ENCODE measurements around the gene LDHB.
"Not testable (repeated sequence)": the region's sequence is repeated elsewhere in the genome, so short reads cannot be mapped to it uniquely, and the experiment has no call there.

Gene LDHB

DNA sequence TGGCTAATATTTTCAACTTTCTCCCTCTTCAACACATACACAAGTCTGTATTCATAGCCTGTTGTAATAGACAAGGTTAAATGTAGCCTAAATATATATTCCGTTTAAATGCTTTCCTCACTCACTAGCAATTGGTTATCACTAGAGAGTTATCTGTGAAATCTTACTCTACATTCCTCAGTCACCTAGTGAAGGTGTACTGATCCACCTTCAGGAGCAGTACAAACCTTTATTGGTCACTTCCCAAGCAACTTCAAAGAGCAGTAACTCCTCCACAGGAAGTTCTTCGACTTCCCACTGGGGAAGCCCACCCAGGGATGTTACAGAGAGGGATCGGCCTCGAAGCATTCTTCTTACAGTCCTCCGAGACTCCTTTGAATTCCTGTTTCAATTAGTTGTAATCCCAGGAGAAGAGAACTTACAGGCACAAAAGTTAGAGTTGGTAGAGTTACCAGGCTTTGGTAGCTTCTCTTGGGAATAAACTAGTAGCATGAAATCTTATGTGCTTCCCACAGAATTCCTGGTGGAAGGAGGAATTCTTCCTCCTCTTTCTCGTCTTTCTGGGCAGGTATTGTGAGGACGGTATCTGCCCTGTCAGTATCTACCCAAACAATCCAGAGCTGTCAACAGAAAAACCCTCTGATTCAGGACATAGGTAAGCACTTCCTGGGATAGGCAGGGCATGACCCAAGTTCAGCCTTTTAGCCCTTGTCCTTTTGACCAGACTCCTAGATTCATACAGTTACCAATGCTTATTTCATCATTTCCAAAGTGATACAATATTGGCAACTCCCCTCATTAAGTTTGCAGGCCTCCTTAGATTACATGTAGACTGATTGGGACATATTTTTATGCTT is 53.2 kb downstream of the LDHB start, which contains the start of gene GYS2:
GYS2 (minus strand) TSS at position 603 of the 857 bp plus-strand sequence; CDS start at position 348, 255 bp downstream.
- no peak for DNase-seq

DNA sequence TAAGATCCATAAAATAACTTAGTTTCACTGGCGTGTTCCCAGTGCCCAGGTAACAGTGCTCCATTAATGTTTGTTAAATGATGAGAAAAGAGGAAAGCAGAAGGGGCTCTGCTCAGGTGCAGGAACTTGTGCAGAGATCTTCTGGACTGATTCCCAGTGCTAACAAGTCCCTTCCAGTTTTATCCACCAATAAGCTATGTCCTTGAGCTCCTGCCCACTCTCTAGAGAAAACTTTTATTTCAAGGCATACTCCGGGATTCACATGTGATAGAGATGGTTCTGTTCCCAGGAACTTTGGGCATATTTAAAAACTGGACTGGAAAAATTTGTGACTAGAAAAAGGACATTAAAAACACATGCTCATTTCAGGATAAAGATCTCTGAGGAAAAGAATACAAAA is 54.9 kb downstream of the LDHB start:
- DNase-seq = no peak

DNA sequence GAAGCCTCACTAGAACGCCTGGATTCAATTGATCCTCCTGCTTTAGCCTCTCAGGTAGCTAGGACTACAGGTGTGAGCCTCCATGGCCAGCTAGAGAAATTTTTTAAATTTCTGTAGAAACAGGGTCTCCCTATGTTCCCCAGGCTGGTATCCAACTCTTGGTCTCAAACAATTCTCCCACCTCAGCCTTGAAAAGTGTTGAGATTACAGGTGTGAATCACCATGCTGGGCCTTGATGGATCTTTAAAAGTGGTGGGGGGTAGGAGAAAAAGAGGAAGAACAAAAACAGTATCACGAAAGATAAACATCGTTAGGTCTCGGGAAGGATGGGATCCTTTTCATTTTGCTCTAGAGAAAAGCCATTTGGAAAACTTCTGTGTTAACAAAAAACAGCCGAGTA is 57.4 kb downstream of the LDHB start:
- DNase-seq = no peak

DNA sequence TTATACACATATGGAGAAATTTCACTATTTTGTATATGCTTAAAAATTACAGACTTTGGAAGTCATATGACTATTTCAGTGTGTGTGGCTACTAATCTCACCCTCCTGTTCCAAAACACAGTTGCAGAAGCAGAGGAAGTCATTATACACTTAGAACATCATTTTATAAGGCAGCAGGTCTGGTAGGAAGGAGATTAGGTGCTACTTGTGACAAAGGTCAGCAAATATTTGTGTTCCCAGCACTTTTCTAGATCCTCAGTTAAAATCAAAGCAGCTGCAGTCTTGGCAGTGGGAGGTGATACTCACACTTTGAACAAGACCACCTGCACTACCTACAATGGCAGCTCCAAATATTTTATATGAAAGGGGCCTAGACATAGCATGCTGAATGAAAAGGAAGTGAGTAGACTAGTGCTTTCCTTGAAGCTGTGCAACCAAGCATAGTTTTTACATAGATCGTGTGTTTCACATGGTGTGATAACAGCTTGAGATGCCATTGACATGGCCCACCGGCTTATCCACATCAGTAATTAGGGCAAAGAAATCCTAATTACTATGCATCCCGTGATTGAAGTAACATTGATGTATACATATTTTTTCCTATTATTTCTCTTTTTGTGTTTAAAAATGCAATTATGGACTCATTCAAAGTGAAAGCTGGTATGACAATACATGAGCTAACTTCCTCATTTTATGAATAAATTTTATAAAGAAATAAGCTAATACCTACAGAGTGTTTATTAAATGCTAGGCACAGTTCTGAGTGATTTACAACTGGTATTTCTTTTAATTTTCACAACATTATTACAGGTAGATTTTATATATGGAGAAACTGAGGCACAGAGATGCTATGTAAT is 58.3 kb downstream of the LDHB start:
- no peak for DNase-seq

DNA sequence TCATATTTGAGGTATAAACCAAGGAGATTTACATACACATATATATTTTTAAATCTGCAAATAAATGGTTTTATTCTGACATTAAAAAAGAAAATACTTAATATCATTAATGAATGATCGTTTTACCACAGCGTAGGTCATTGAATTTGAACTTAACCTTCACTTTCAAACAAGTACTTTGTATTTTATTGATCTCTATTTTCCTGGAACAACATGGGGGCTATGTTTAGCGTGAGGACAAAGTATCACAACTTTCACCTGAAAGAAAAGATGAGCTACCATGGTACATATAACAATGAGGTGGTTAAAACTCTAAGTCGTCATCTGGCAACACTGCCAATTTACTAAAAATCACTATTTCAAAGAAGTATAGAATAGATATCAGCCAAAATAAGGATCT is 59.0 kb downstream of the LDHB start:
- no peak for DNase-seq

DNA sequence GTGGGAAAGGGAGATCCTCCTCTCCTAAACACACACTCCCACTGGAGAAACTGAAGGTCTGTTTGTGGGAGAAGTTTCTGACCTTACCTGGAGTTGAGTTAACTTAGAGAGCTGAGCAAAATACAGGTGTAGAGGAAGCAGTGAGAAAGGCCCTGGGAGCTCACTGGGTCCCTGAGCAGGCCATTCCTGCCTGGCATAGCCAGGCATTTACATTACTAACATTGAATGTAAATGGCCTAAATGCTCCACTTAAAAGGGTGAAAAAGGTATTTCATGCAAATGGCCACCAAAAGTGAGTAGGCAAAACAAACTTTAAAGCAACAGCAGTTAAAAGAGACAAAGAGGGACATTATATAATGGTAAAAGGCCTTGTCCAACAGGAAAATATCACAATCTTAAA is 62.3 kb downstream of the LDHB start:
- not testable (repeated sequence) for DNase-seq

DNA sequence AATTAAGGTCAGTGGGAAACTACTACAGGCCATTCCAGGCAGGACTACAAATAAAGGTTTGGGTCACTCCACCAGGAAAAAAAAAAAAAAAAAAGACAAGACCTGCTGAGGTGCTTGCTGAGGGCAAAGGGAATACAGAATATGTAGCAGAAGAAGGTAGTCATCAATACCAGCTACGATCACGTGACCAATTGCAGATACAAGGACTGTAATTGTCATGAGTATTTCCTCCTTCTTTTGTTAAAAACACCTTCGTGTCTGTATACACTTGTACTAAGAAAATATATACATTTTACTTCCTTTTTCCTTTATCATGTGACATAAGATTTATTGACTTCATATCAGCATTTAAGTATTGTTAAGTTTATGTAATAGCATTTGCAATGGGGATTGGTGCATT is 72.2 kb downstream of the LDHB start:
- DNase-seq = no peak
